PC-3 (cell line): ENCODE measurements around the gene LPIN1. TPM values are rescaled to one million over a fixed set of nuclear protein-coding genes. Genes with fewer than 3 reads are reported as not detected.

Experiments used
- ATAC-seq: fragments of 200-7000 bp; cut with Tn5 transposase; 2 replicates; pipeline ENCODE4 v1.9.1; 2020; ENCODE audit warnings: mild to moderate bottlenecking, moderate library complexity
- BruUV-seq: library from RNA; stranded (reverse); fragments of 400-500 nt; replicated peaks from 2 replicates; lab custom pipeline; 2021; lab: Mats Ljungman, UMichigan
- CTCF ChIA-PET: fragments of 300-600 bp; sonication (Branson Sonifier 250); formaldehyde crosslinking; loops from one replicate; lab custom pipeline; 2022; ENCODE audit warnings: antibody characterized with exemption; lab: Charles Lee
- POLR2A ChIA-PET: fragments of 300-600 bp; sonication (Branson Sonifier 250); formaldehyde crosslinking; loops from one replicate; lab custom pipeline; 2022; ENCODE audit warnings: antibody characterized with exemption; ENCODE audit not compliant: unreplicated experiment; lab: Charles Lee
- DNase-seq: peaks from one replicate; pipeline ENCODE4 v3.0.0-alpha.2; 2015
- H2AFZ ChIP-seq: fragments of 300-600 bp; sonication (generic); 2 replicates; pipeline ENCODE4 v1.6.0; 2016; ENCODE audit warnings: antibody characterized with exemption, low read length
- H3F3A ChIP-seq: fragments of 300-600 bp; sonication (generic); one replicate; pipeline ENCODE4 v1.6.0; 2017; ENCODE audit warnings: antibody characterized with exemption, low read length, control low read depth, mild to moderate bottlenecking; ENCODE audit not compliant: unreplicated experiment
- H3K27ac ChIP-seq: fragments of 300-600 bp; sonication (generic); 2 replicates; pipeline ENCODE4 v1.5.1; 2016; ENCODE audit warnings: mild to moderate bottlenecking, low read length
- H3K27me3 ChIP-seq: fragments of 300-600 bp; sonication (generic); 2 replicates; pipeline ENCODE4 v1.6.1; 2016; ENCODE audit warnings: low read length, mixed read lengths
- H3K36me3 ChIP-seq: fragments of 300-600 bp; sonication (generic); 2 replicates; pipeline ENCODE4 v1.6.1; 2016; ENCODE audit warnings: low read depth, mixed run types, low read length, mixed read lengths
- H3K4me1 ChIP-seq: fragments of 300-600 bp; sonication (generic); 2 replicates; pipeline ENCODE4 v1.5.1; 2016; ENCODE audit warnings: low read length; ENCODE audit not compliant: insufficient read depth
- H3K4me2 ChIP-seq: fragments of 300-600 bp; sonication (generic); 2 replicates; pipeline ENCODE4 v1.6.0; 2016; ENCODE audit warnings: low read length
- H3K4me3 ChIP-seq: fragments of 300-600 bp; sonication (generic); 2 replicates; pipeline ENCODE4 v1.5.1; 2016; ENCODE audit warnings: mild to moderate bottlenecking, low read length, mixed read lengths
- H3K79me2 ChIP-seq: fragments of 300-600 bp; sonication (generic); 2 replicates; pipeline ENCODE4 v1.6.1; 2017; ENCODE audit warnings: low read length, mixed read lengths
- H3K9ac ChIP-seq: fragments of 300-600 bp; sonication (generic); 2 replicates; pipeline ENCODE4 v1.6.0; 2016; ENCODE audit warnings: mild to moderate bottlenecking, low read length
- H3K9me2 ChIP-seq: fragments of 300-600 bp; sonication (generic); replicated peaks from 2 replicates; pipeline ENCODE4 v1.6.1; 2016; ENCODE audit warnings: mixed run types, low read length, mixed read lengths
- H3K9me3 ChIP-seq: fragments of 300-600 bp; sonication (generic); 2 replicates; pipeline ENCODE4 v1.6.1; 2016; ENCODE audit warnings: low read length, mixed read lengths
- H4K20me1 ChIP-seq: fragments of 300-600 bp; sonication (generic); 2 replicates; pipeline ENCODE4 v1.6.1; 2016; ENCODE audit warnings: low read length, mixed read lengths
- CTCF ChIP-seq: fragments of 300-600 bp; sonication (generic); conservative IDR thresholded peaks from 2 replicates; pipeline ENCODE4 v1.5.1; 2017; ENCODE audit warnings: antibody characterized with exemption, low read depth, mild to moderate bottlenecking, low read length
- EZH2 ChIP-seq: fragments of 300-600 bp; sonication (generic); IDR thresholded peaks from one replicate; pipeline ENCODE4 v1.6.1; 2017; ENCODE audit warnings: antibody characterized with exemption, mild to moderate bottlenecking, low read length; ENCODE audit not compliant: unreplicated experiment
- EZH2phosphoT487 ChIP-seq: fragments of 300-600 bp; sonication (generic); IDR thresholded peaks from 2 replicates; pipeline ENCODE4 v1.6.1; 2018; ENCODE audit warnings: mild to moderate bottlenecking, antibody characterized with exemption, low read length, borderline replicate concordance
- intact Hi-C: fragments of 100-400 bp; cut with micrococcal nuclease; formaldehyde crosslinking; loops from 2 replicates; pipeline ENCODE4 v1.9.0; 2023
- total RNA-seq: library from RNA; depleted of rRNA; stranded (reverse); fragments of >200 nt; gene quantifications from 2 replicates; pipeline ENCODE4 v1.2.3, GENCODE V29; 2014

Gene LPIN1
- total RNA-seq, 1 experiment from 2014 or later = 40.9 TPM

GRCh38 chr2:11778416-11778815 lies 32.0 kb downstream of the LPIN1 start:
- ATAC-seq (no peak), DNase-seq (no peak)
- intact Hi-C loops = no loop called here
- Histone ChIP-seq H3F3A (no peaks in the 10 kb centered on the region), H3K4me1 (peaks cover 8% of the 10 kb centered on the region; the same call in 1 of the 2 replicates), H3K27me3 (no peaks in the 10 kb centered on the region), H3K4me2 (no peak overlapping the region; the same call in 1 of the 2 replicates), H3K9me3 (no peaks in the 10 kb centered on the region), H2AFZ (peak overlapping the region; percentile 78; the same call in 1 of the 2 replicates), H3K79me2 (no peaks in the 10 kb centered on the region), H3K9me2 (no peaks in the 10 kb centered on the region), H3K36me3 (peaks cover 52% of the 10 kb centered on the region), H4K20me1 (no peaks in the 10 kb centered on the region), H3K4me3 (no peak overlapping the region), H3K27ac (no peak overlapping the region), H3K9ac (no peak overlapping the region)
- no TSS peak for BruUV-seq
- ChIA-PET CTCF (interaction anchor here (0.6 kb wide), 1 partner anchor 34 kb away, joined by 3 read pairs; no protein-coding TSS in a partner anchor), POLR2A (no interaction called here)
- TF ChIP-seq CTCF (no peak), EZH2 (no peak), EZH2phosphoT487 (no peak)

GRCh38 chr2:11778923-11779757 lies 32.7 kb downstream of the LPIN1 start:
- peaks cover 8% of the 10 kb centered on the region; the same call in 1 of the 2 replicates for H3K4me1 ChIP-seq
- peak overlapping the region; percentile 46 for H3K9ac ChIP-seq
- H3K27ac ChIP-seq = no peak overlapping the region
- no peak for TF ChIP-seq EZH2
- TF ChIP-seq CTCF = peak; percentile 97
- no peak overlapping the region for H3K4me3 ChIP-seq
- ChIA-PET POLR2A (no interaction called here), CTCF (interaction anchor here (0.5 to 1.3 kb wide), 5 partner anchors 25 to 195 kb away, joined by 3 to 6 read pairs (median 5); no protein-coding TSS in a partner anchor)
- no peaks in the 10 kb centered on the region for H3K9me3 ChIP-seq
- H4K20me1 ChIP-seq = no peaks in the 10 kb centered on the region
- DNase-seq (peak; percentile 86), ATAC-seq (peak; percentile 98)
- H3K27me3 ChIP-seq = no peaks in the 10 kb centered on the region
- no peaks in the 10 kb centered on the region for H3K9me2 ChIP-seq
- no peaks in the 10 kb centered on the region for H3F3A ChIP-seq
- H2AFZ ChIP-seq = peak overlapping the region; percentile 78
- peak overlapping the region; percentile 57 for H3K4me2 ChIP-seq
- peaks cover 49% of the 10 kb centered on the region for H3K36me3 ChIP-seq
- intact Hi-C loops = loop anchor here (1.0 kb wide), 4 partner anchors 41 to 301 kb away; no protein-coding TSS in a partner anchor
- BruUV-seq = no TSS peak
- H3K79me2 ChIP-seq = no peaks in the 10 kb centered on the region

- Histone ChIP-seq H3F3A (no peaks in the 10 kb centered on the region), H3K4me3 (no peak overlapping the region), H3K4me1 (0 out of 2 replicates have a peak, but pooled peaks cover 4% of the 10 kb centered on the region), H3K9me3 (no peaks in the 10 kb centered on the region), H2AFZ (no peak overlapping the region), H3K9ac (no peak overlapping the region), H3K27ac (no peak overlapping the region), H4K20me1 (no peaks in the 10 kb centered on the region), H3K36me3 (peaks cover 56% of the 10 kb centered on the region), H3K79me2 (no peaks in the 10 kb centered on the region), H3K4me2 (no peak overlapping the region), H3K27me3 (no peaks in the 10 kb centered on the region), H3K9me2 (no peaks in the 10 kb centered on the region)
- intact Hi-C loops = no loop called here
- DNase-seq (no peak), ATAC-seq (no peak)
- ChIA-PET POLR2A (no interaction called here), CTCF (no interaction called here)
- TF ChIP-seq EZH2phosphoT487 (no peak), EZH2 (no peak), CTCF (no peak)
- no TSS peak for BruUV-seq
These were observed 35.2 kb downstream of the LPIN1 start for GRCh38 chr2:11781602-11782001.
